K562 (cell line): ENCODE data around the gene EFNA2. TPM values are rescaled to one million over a fixed set of nuclear protein-coding genes. Genes with fewer than 3 reads are reported as not detected.
A peak's percentile ranks its signal among the peaks of the same experiment; 100 is the strongest.

Source experiments
- ATAC-seq: fragments of 200-7000 bp; cut with Tn5 transposase; 3 replicates; pipeline ENCODE4 v1.9.1; 2020; ENCODE audit warnings: moderate library complexity
- BruUV-seq: library from RNA; stranded (reverse); fragments of 400-500 nt; replicated peaks from 2 replicates; lab custom pipeline; 2021; lab: Mats Ljungman, UMichigan
- CTCF ChIA-PET: fragments of 300-600 bp; formaldehyde crosslinking; extraction: SDS; loops from one replicate; lab custom pipeline; 2021; ENCODE audit warnings: low intra/inter-chr PET ratio; lab: Yijun Ruan, JAX
- POLR2A ChIA-PET: fragments of 300-600, 350-650 bp; sonication (Branson Sonifier 250); formaldehyde crosslinking; extraction: SDS; loops from one replicate; lab custom pipeline; 2021; ENCODE audit warnings: antibody characterized with exemption, inconsistent platforms; lab: Yijun Ruan, JAX
- DNase-seq, 4 experiments: peaks; one replicate each; pipeline versions ENCODE4 v3.0.0 to v3.0.0-alpha.2; 2011 to 2018; ENCODE audit warnings: low spot score in 3 of 4, mixed read lengths in 3 of 4; ENCODE audit errors: extremely low read depth in 1 of 4
- FAIRE-seq: peaks from 2 replicates; lab custom pipeline; 2011; peaks lifted over from hg19 to GRCh38; lab: Jason Lieb, UNC
- H2AFZ ChIP-seq: 2 replicates; pipeline ENCODE4 v1.6.0; 2011; ENCODE audit warnings: low read depth, low read length, control low read depth, inconsistent platforms
- H3K27ac ChIP-seq: fragments of 200-600 bp; 3 replicates; pipeline ENCODE4 v1.8.0; 2011; ENCODE audit warnings: low read depth, mild to moderate bottlenecking, control low read depth, inconsistent platforms, low read length, moderate library complexity, mixed read lengths; ENCODE audit errors: extremely low read depth
- H3K27me3 ChIP-seq, 2 experiments: fragments of 300-600 bp in 1 of 2; 2 replicates in 1 of 2; 3 replicates in 1 of 2; pipeline versions ENCODE4 v1.6.0 to v1.8.0; 2011; ENCODE audit warnings: inconsistent platforms in 2 of 2, low read length in 2 of 2, mild to moderate bottlenecking in 1 of 2, mixed read lengths in 1 of 2, moderate library complexity in 1 of 2; ENCODE audit not compliant: control insufficient read depth in 2 of 2, insufficient read depth in 2 of 2
- H3K36me3 ChIP-seq: fragments of 300-600 bp; 3 replicates; pipeline ENCODE4 v1.8.0; 2011; ENCODE audit warnings: mild to moderate bottlenecking, low read length, inconsistent platforms; ENCODE audit not compliant: control insufficient read depth, insufficient read depth
- H3K4me1 ChIP-seq, 2 experiments: fragments of 200-600 bp in 1 of 2; replicated peaks in 1 of 2; 2 replicates in 1 of 2; 3 replicates in 1 of 2; pipeline versions ENCODE4 v1.5.1 to v1.8.0; 2011; ENCODE audit warnings: inconsistent platforms in 2 of 2, low read length in 2 of 2, mild to moderate bottlenecking in 1 of 2, mixed read lengths in 1 of 2, moderate library complexity in 1 of 2; ENCODE audit not compliant: control insufficient read depth in 2 of 2, insufficient read depth in 2 of 2
- H3K4me2 ChIP-seq: 2 replicates; pipeline ENCODE4 v1.6.1; 2011; ENCODE audit warnings: low read length, control low read depth, inconsistent platforms, mixed read lengths; ENCODE audit not compliant: insufficient read depth
- H3K4me3 ChIP-seq: fragments of 200-600 bp; sonication (generic), shearing (Covaris generic); 2 replicates; pipeline ENCODE4 v1.5.1; 2016; ENCODE audit warnings: control low read depth, inconsistent platforms
- H3K79me2 ChIP-seq: fragments of 200-600 bp; 3 replicates; pipeline ENCODE4 v1.8.0; 2011; ENCODE audit warnings: low read length, inconsistent platforms; ENCODE audit not compliant: control insufficient read depth, insufficient read depth
- H3K9ac ChIP-seq, 2 experiments: 2 replicates each; pipeline versions ENCODE4 v1.6.0 to v1.6.1; 2011; ENCODE audit warnings: low read depth in 2 of 2, low read length in 2 of 2, control low read depth in 1 of 2, inconsistent platforms in 1 of 2, mild to moderate bottlenecking in 1 of 2, mixed read lengths in 1 of 2; ENCODE audit not compliant: insufficient read depth in 1 of 2
- H3K9me1 ChIP-seq: one replicate; pipeline ENCODE4 v1.6.0; 2011; ENCODE audit warnings: inconsistent platforms, mild to moderate bottlenecking, low read length, moderate library complexity; ENCODE audit not compliant: control insufficient read depth, insufficient read depth
- H3K9me3 ChIP-seq: replicated peaks from 2 replicates; pipeline ENCODE4 v1.5.1; 2011; ENCODE audit warnings: low read depth, low read length, inconsistent platforms; ENCODE audit not compliant: control insufficient read depth, insufficient read depth
- H4K20me1 ChIP-seq: replicated peaks from 2 replicates; pipeline ENCODE4 v1.6.1; 2011; ENCODE audit warnings: low read length, inconsistent platforms, mixed read lengths; ENCODE audit not compliant: control insufficient read depth, insufficient read depth
- ASH1L ChIP-seq: fragments of 450-650 bp; IDR thresholded peaks from 2 replicates; pipeline ENCODE4 v1.6.1; 2018; ENCODE audit warnings: borderline replicate concordance, mild to moderate bottlenecking, low read depth; ENCODE audit not compliant: partially characterized antibody
- FOSL1 ChIP-seq: fragments of 200-800 bp; sonication (Bioruptor generic); conservative IDR thresholded peaks from 2 replicates; pipeline ENCODE4 v1.6.1; 2016; ENCODE audit warnings: missing genetic modification characterization, missing compliant biosample characterization
- HDGF ChIP-seq: fragments of 450-650 bp; IDR thresholded peaks from 2 replicates; pipeline ENCODE4 v1.6.1; 2016
- KAT8 ChIP-seq: fragments of 450-650 bp; IDR thresholded peaks from 2 replicates; pipeline ENCODE4 v1.6.1; 2016; ENCODE audit warnings: low read depth, mild to moderate bottlenecking
- KLF6 ChIP-seq: fragments of 250-450 bp; sonication (Bioruptor Pico); IDR thresholded peaks from 2 replicates; pipeline ENCODE4 v1.4.0; 2020; ENCODE audit warnings: mild to moderate bottlenecking, moderate library complexity, borderline replicate concordance
- NR2C2 ChIP-seq, 2 experiments: fragments of 200-800 bp in 1 of 2; sonication (Bioruptor generic) in 1 of 2; sonication (generic) in 1 of 2; formaldehyde crosslinking in 1 of 2; IDR thresholded peaks; 2 replicates each; pipeline versions ENCODE4 v1.6.1 to v1.8.0; 2016 to 2022; ENCODE audit warnings: mild to moderate bottlenecking in 1 of 2, missing compliant biosample characterization in 1 of 2, missing genetic modification characterization in 1 of 2, missing genetic modification reagents in 1 of 2
- RCOR1 ChIP-seq, 2 experiments: IDR thresholded peaks; 2 replicates each; pipeline ENCODE4 v1.6.1; 2012; ENCODE audit warnings: low read depth in 2 of 2, low read length in 2 of 2, borderline replicate concordance in 1 of 2, improper control_type of control experiment in 1 of 2
- SPI1 ChIP-seq: IDR thresholded peaks from 2 replicates; pipeline ENCODE4 v1.6.1; 2011; ENCODE audit warnings: low read depth, low read length, control low read depth, borderline replicate concordance
- WGBS: fragments of 100-300 bp; shearing (Covaris generic); methylation state at CpG from one replicate; pipeline ENCODE4 v1.1.6; 2016; ENCODE audit warnings: low coverage, mixed read lengths; ENCODE audit not compliant: insufficient coverage; ENCODE audit errors: missing lambda C conversion rate; 5-methylcytosine and 5-hydroxymethylcytosine counted together
- in situ Hi-C: fragments of 300-500 bp; cut with MboI; formaldehyde crosslinking; loops from 4 replicates; pipeline ENCODE4 v1.15.0; 2018; ENCODE audit warnings: inconsistent platforms, mixed read lengths
- intact Hi-C: fragments of 100-400 bp; cut with micrococcal nuclease; formaldehyde crosslinking; loops from 2 replicates; pipeline ENCODE4 v1.14.2; 2022
- polyA plus RNA-seq, 8 experiments: library from polyadenylated mRNA; depleted of rRNA in 4 of 8; stranded (reverse) in 5 of 8; unstranded in 3 of 8; fragments of >200 nt; fragmentation: Nextera tagmentation in 2 of 8; fragmentation: Illumina TruSeq in 1 of 8; extraction: Ambion mirVana in 2 of 8; extraction: Trizol in 1 of 8; gene quantifications; 2 replicates each; pipeline versions ENCODE4 v1.2.1 to v1.2.3, GENCODE V29; 2011 to 2014; ENCODE audit warnings: inconsistent platforms in 1 of 8, missing spikeins in 1 of 8
- total RNA-seq, 7 experiments: library from RNA; depleted of rRNA in 6 of 7; stranded (reverse); fragments of >200 nt in 6 of 7; fragmentation: Illumina TruSeq in 2 of 7; extraction: Trizol in 2 of 7; gene quantifications; 2 replicates each; pipeline versions ENCODE4 v1.2.1 to v1.2.3, GENCODE V29; 2011 to 2021; ENCODE audit warnings: low replicate concordance in 1 of 7
- TF ChIP-seq, protein P1 (sequence below): fragments of 450-650 bp; IDR thresholded peaks from 2 replicates; pipeline ENCODE4 v1.6.1; 2014; ENCODE audit warnings: low read depth, mild to moderate bottlenecking, moderate library complexity, borderline replicate concordance
- TF ChIP-seq, protein P2 (sequence below): fragments of 450-650 bp; IDR thresholded peaks from 2 replicates; pipeline ENCODE4 v1.6.1; 2017; ENCODE audit warnings: antibody characterized with exemption, mild to moderate bottlenecking

EFNA2 gene
- total and polyA plus RNA-seq, 9 of the 15 experiments (the other 6 are each of a cell fraction or from before 2014, with no cell fraction given) = 0.11 to 0.44 (median 0.15) TPM; not detected in 6

DNA sequence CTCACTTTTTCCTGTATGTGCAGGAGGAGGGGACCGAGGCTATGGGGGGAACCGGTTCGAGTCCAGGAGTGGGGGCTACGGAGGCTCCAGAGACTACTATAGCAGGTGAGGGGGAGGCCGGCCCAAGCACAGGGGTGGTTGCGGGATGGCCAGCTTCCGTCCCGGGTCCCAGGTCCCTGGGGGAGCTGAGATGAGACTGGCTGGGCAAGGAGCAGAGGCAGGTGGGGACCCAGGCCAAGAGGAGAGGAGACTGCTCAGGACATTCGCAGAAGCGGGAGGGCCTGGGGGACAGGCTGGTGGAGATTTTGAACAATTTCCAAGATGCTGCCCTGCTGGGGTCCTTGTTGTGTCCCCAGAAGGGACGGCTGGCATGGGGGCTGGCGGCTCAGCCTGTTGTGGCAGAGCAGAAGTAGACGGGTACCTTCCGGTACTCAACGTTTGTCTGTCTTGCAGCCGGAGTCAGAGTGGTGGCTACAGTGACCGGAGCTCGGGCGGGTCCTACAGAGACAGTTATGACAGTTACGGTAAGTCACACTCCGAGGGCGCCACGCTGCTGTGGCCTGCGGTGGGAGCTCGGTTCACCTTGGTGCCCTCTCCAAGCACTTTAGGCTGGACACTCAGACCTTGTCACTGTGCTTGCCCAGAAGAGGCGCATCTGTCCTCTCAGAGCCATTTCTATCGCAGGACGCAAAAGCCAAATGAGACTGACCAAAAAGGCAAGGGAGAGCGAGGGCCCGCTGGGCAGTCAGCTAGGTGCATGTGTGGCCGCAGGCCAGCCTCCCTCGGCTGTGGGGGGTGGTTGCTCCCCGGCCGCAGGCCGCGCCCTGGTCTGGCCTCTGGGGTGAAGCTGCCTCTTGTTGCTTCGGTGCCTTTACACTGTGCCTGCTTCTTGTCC is 13.9 kb upstream of the EFNA2 start (continued):
- TF ChIP-seq, protein P1, sequence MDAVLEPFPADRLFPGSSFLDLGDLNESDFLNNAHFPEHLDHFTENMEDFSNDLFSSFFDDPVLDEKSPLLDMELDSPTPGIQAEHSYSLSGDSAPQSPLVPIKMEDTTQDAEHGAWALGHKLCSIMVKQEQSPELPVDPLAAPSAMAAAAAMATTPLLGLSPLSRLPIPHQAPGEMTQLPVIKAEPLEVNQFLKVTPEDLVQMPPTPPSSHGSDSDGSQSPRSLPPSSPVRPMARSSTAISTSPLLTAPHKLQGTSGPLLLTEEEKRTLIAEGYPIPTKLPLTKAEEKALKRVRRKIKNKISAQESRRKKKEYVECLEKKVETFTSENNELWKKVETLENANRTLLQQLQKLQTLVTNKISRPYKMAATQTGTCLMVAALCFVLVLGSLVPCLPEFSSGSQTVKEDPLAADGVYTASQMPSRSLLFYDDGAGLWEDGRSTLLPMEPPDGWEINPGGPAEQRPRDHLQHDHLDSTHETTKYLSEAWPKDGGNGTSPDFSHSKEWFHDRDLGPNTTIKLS = peak; percentile 49; the same call in 1 of the 2 replicates
- TF ChIP-seq RCOR1 (IDR thresholded peaks at IDR 0.05; ENCODE audit: borderline replicate concordance in 1 of 2, low read depth in 2 of 2, low read length in 2 of 2) = no peak
- TF ChIP-seq, all 486 proteins: peak for 56

GRCh38 chr19:1272423-1273262 is 13.0 kb upstream of the EFNA2 start:
- H3K9me3 ChIP-seq = no peaks in the 10 kb centered on the region
- peak overlapping the region; percentile 92 for H3K27ac ChIP-seq
- intact Hi-C loops (loop anchor here (10.0 kb wide), 1 partner anchor 172 kb away; no protein-coding TSS in a partner anchor), in situ Hi-C loops (no loop called here)
- H3K79me2 ChIP-seq = peaks cover 78% of the 10 kb centered on the region
- no TSS peak for BruUV-seq
- peak overlapping the region; percentile 93 for H3K4me2 ChIP-seq
- peaks cover 64% of the 10 kb centered on the region for H3K36me3 ChIP-seq
- peaks cover 70 to 95% of the 10 kb centered on the region in 2 experiments for H3K4me1 ChIP-seq
- 42% methylated on average over 32 of the region's 33 CpGs for WGBS
- ATAC-seq (no peak), DNase-seq (peak in 1 of 4 experiments; percentile 58), FAIRE-seq (peak; percentile 11)
- H3K4me3 ChIP-seq = peak overlapping the region; percentile 68
- H3K9me1 ChIP-seq = no peaks in the 10 kb centered on the region
- H2AFZ ChIP-seq = no peak overlapping the region
- ChIA-PET CTCF (no interaction called here), POLR2A (interaction anchor here (0.6 to 2.8 kb wide), 14 partner anchors 10 to 201 kb away, joined by 3 to 14 read pairs (median 4); partner anchors contain the start of gene ATP5F1D)
- peaks cover 26% of the 10 kb centered on the region for H4K20me1 ChIP-seq
- no peaks in the 10 kb centered on the region for H3K27me3 ChIP-seq
- H3K9ac ChIP-seq = peak overlapping the region; percentile 90 to 99
- TF ChIP-seq KLF6 (CRISPR knock-in tag) (no peak), HDGF (no peak), KAT8 (no peak), ASH1L (peak; percentile 39), FOSL1 (tag) (peak; percentile 7; the same call in 1 of the 2 replicates), SPI1 (peak; percentile 88), NR2C2 (CRISPR knock-in tag; IDR thresholded peaks at IDR 0.05) (no peak), NR2C2 (tag; IDR thresholded peaks at IDR 0.05) (peak; percentile 8; the same call in 1 of the 2 replicates)
- TF ChIP-seq, protein P2, sequence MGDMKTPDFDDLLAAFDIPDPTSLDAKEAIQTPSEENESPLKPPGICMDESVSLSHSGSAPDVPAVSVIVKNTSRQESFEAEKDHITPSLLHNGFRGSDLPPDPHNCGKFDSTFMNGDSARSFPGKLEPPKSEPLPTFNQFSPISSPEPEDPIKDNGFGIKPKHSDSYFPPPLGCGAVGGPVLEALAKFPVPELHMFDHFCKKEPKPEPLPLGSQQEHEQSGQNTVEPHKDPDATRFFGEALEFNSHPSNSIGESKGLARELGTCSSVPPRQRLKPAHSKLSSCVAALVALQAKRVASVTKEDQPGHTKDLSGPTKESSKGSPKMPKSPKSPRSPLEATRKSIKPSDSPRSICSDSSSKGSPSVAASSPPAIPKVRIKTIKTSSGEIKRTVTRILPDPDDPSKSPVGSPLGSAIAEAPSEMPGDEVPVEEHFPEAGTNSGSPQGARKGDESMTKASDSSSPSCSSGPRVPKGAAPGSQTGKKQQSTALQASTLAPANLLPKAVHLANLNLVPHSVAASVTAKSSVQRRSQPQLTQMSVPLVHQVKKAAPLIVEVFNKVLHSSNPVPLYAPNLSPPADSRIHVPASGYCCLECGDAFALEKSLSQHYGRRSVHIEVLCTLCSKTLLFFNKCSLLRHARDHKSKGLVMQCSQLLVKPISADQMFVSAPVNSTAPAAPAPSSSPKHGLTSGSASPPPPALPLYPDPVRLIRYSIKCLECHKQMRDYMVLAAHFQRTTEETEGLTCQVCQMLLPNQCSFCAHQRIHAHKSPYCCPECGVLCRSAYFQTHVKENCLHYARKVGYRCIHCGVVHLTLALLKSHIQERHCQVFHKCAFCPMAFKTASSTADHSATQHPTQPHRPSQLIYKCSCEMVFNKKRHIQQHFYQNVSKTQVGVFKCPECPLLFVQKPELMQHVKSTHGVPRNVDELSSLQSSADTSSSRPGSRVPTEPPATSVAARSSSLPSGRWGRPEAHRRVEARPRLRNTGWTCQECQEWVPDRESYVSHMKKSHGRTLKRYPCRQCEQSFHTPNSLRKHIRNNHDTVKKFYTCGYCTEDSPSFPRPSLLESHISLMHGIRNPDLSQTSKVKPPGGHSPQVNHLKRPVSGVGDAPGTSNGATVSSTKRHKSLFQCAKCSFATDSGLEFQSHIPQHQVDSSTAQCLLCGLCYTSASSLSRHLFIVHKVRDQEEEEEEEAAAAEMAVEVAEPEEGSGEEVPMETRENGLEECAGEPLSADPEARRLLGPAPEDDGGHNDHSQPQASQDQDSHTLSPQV = 0 out of 2 replicates have a peak, but pooled peaks have one; percentile 17
